Astrocyte of the cerebellum (primary cell): Measurements from ENCODE around the gene TRIM56.
"Not testable (repeated sequence)": the region's sequence is repeated elsewhere in the genome, so short reads cannot be mapped to it uniquely, and the experiment has no call there.

Experiments used
- DNase-seq: peaks from one replicate; pipeline ENCODE4 v3.0.0-alpha.2; 2011; ENCODE audit warnings: low read depth
- H3K4me3 ChIP-seq: 2 replicates; pipeline ENCODE4 v1.5.1; 2011; ENCODE audit warnings: mild to moderate bottlenecking, low read depth, low read length, moderate library complexity
- in situ Hi-C: cut with HindIII; loops from 2 replicates; pipeline ENCODE4 v1.10.0; 2017; ENCODE audit warnings: low sequenced_read_pairs
- TF ChIP-seq, protein P1 (sequence below): IDR thresholded peaks from 2 replicates; pipeline ENCODE4 v1.5.1; 2012; ENCODE audit warnings: low read length, low read depth, moderate library complexity, mild to moderate bottlenecking; ENCODE audit errors: missing control alignments

Gene TRIM56

DNA sequence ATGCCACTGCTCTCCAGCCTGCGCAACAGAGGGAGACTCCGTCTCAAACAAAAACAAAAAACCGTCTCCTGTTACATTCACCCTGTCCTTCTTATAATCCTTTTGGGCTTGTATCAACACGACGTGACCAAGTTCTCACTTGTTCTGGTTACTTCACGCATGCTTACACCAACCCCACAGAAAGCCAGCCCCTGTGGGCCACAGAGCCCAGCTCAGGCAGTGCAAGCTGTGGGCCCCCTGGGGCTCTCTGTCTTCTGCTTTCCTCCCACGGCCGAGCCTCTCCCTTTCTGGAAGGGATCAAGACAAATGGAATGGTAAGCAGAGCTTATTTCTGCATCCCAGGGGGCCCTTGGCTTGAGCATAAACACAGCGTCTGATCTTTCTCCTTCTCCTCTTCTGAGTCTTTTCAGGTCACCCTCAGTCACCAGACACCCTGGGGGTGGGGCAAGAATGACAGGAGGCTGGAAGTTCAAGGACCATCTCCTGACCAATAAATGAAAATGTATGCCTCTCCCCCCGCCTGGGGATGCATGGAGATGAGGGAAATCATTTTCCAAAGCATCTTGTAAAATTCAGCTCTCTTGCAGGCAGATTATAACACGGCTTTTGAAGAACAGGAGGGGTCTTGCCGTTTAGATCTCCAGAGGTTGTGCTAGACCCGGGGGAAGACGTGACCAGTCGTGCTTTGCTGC, 19.0 kb upstream of the TRIM56 start:
- H3K4me3 ChIP-seq, result no peak overlapping the region
- DNase-seq, result no peak
- TF ChIP-seq, protein P1, sequence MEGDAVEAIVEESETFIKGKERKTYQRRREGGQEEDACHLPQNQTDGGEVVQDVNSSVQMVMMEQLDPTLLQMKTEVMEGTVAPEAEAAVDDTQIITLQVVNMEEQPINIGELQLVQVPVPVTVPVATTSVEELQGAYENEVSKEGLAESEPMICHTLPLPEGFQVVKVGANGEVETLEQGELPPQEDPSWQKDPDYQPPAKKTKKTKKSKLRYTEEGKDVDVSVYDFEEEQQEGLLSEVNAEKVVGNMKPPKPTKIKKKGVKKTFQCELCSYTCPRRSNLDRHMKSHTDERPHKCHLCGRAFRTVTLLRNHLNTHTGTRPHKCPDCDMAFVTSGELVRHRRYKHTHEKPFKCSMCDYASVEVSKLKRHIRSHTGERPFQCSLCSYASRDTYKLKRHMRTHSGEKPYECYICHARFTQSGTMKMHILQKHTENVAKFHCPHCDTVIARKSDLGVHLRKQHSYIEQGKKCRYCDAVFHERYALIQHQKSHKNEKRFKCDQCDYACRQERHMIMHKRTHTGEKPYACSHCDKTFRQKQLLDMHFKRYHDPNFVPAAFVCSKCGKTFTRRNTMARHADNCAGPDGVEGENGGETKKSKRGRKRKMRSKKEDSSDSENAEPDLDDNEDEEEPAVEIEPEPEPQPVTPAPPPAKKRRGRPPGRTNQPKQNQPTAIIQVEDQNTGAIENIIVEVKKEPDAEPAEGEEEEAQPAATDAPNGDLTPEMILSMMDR, result no peak
- in situ Hi-C loops, result no loop called here

DNA sequence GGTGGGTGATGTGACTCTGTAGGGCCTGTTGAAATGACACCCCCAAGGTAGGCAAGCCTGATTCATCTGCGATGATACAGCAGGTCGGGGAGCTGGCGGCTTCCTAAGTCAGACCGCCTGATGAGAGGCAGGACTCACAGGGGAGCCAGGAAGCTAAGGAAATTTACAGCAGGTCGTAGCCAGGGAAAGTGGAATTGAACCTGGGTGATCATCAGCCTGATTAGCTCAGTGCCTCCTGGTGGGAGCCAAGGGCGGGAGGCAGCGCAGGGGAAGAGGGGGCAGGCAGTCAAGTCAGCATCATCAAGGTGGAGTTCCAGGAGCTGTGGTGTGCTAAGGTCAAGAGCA, 18.5 kb upstream of the TRIM56 start:
- DNase-seq, result no peak
- in situ Hi-C loops, result no loop called here
- TF ChIP-seq, protein P1, result no peak
- H3K4me3 ChIP-seq, result no peak overlapping the region

DNA sequence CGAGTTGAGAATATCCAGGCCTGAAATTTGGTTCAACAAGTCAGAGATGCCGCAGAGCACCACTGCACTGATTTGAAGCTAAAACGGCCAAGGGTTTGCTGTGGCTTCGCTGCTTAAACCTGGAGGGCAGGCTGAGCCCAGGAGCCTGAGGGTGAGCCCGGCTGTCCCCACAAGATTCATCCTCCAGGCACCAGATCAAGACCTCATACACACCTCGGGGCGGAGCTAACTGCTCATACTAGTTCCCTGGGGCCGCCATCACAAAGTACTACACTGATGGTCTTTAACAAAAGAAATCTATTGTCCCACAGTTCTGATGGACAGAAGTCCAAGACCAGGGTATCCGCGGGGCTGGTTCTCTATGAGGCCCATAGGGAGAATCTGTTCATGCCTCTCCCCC, 16.9 kb upstream of the TRIM56 start:
- H3K4me3 ChIP-seq, result no peak overlapping the region
- TF ChIP-seq, protein P1, result no peak
- in situ Hi-C loops, result no loop called here
- no peak for DNase-seq

DNA sequence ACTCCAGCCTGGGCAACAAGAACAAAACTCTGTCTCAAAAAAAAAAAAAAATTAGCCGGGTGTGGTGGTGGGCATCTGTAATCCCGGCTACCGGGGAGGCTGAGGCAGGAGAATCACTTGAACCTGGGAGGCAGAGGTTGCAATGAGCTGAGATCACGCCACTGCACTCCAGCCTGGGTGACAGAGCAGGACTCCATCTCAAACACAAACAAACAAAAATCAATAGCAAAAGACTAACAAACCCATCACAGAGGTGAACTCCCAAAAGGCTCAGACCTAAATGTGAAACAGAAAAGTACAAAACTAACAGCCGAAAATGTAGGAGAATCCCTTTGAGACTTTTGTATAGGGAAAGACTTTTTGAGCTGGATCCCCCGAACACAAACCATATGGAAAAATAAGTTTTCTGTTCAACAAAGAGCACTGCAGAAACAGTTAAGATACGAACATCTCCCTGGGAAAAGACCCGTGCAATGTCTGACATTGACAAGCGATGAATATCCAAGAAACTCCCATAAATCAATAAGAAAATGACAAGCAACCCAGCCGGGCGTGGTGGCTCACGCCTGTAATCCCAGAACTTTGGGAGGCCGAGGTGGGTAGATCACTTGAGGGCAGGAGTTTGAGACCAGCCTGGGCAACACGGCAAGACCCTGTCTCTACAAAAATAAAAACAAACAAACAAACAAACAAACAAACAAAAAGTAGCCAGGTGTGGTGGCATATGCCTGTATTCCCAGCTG, 13.7 kb upstream of the TRIM56 start:
- DNase-seq, in situ Hi-C loops, H3K4me3 ChIP-seq: not testable (repeated sequence)

DNA sequence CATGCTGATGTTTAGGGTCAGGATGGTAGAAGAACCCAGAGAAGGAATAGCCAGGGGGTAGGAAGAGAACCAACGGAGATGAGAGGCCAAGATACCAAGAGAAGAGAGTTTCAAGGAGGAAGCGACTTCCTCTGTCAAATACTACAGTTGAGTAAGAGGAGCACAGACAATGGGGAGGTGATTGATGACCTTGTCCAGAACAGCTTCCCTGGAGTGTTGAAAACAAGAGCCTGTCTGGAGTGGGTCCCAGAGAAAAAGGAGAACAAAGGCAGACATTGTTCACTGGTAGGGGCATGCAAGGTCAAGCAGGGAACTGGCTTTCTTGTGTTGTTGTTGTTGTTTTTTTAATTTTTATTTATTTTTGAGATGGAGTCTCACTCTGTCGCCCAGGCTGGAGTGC, 9.6 kb upstream of the TRIM56 start:
- H3K4me3 ChIP-seq, result no peak overlapping the region
- TF ChIP-seq, protein P1, result no peak
- DNase-seq, result no peak

DNA sequence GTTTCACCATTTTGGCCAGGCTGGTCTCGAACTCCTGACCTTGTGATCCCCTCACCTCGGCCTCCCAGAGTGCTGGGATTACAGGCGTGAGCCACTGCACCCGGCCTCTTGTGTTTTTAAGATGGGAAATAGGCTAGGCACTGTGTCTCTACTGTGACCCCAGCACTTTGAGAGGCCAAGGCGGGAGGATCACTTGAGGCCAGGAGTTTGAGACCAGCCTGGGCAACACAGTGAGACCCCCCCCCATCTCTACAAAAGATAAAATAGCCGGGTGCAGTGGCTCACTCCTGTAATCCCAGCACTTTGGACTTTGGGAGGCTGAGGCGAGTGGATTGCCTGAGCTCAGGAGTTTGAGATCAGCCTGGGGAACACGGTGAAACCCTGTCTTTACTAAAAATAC, 9.1 kb upstream of the TRIM56 start:
- H3K4me3 ChIP-seq, in situ Hi-C loops, DNase-seq: not testable (repeated sequence)

More for the DNA sequence above, 9.6 kb upstream of the TRIM56 start:
- in situ Hi-C loops, result no loop called here

DNA sequence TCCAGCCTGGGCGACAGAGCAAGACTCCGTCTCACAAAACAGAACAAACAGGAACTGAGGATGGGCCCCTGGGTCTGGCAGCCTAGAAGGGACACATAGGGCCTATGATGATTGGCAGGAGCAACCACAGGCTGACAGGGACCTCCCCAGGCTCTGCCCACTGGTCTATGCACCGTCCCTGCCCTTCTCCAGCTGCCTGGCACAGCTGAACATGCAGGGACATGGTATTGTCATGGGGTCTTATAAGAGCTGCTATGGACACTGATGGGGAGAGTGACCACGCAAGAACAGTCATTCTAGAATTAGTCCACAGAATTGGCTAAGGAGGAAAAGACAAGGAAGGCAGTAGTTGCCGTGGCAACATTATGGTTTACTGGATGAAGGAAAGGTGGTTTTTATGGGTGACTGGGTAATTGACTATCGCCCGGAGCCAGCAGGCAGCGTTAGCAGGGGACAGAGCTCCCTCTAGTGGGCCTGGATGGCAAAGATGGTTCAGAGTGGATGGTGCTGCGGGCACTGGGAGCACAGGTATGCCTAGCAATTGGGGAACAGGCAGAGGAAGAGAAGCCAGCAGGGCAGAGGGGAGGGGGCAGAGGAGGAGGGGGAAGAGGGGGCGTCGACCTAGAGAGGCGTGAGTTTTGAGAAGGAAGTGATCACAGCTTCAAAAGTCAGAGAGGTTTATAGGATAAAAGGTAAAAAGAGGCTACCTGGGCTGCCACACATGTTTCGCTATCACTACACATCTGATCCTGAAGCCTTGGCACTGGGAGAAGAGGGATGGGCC, 7.8 kb upstream of the TRIM56 start:
- TF ChIP-seq, protein P1, result peak; percentile 97
- DNase-seq, result peak; percentile 72
- no peak overlapping the region for H3K4me3 ChIP-seq
- in situ Hi-C loops, result no loop called here
